Right renal pelvis (tissue), 4 donors: ENCODE measurements around the gene AOC2. TPM values are rescaled to one million over a fixed set of nuclear protein-coding genes. Genes with fewer than 3 reads are reported as not detected.

Experiments
- DNase-seq, 4 donors: peaks; one replicate each; pipeline ENCODE4 v3.0.0-alpha.2; 2013; ENCODE audit warnings: low read depth in 4 of 4, low spot score in 3 of 4, missing footprints in 1 of 4
- polyA plus RNA-seq, 4 donors: library from polyadenylated mRNA; unstranded; fragments of 120-200 nt; gene quantifications; one replicate each; pipeline ENCODE4 v1.2.1, GENCODE V29; 2013; ENCODE audit not compliant: insufficient read length in 4 of 4

The AOC2 gene, protein sequence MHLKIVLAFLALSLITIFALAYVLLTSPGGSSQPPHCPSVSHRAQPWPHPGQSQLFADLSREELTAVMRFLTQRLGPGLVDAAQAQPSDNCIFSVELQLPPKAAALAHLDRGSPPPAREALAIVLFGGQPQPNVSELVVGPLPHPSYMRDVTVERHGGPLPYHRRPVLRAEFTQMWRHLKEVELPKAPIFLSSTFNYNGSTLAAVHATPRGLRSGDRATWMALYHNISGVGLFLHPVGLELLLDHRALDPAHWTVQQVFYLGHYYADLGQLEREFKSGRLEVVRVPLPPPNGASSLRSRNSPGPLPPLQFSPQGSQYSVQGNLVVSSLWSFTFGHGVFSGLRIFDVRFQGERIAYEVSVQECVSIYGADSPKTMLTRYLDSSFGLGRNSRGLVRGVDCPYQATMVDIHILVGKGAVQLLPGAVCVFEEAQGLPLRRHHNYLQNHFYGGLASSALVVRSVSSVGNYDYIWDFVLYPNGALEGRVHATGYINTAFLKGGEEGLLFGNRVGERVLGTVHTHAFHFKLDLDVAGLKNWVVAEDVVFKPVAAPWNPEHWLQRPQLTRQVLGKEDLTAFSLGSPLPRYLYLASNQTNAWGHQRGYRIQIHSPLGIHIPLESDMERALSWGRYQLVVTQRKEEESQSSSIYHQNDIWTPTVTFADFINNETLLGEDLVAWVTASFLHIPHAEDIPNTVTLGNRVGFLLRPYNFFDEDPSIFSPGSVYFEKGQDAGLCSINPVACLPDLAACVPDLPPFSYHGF
- 1 to 10 TPM in 3 of 4 donors, under 1 TPM in 1; 0.83 to 1.2 (median 1.2) TPM for polyA plus RNA-seq

DNA sequence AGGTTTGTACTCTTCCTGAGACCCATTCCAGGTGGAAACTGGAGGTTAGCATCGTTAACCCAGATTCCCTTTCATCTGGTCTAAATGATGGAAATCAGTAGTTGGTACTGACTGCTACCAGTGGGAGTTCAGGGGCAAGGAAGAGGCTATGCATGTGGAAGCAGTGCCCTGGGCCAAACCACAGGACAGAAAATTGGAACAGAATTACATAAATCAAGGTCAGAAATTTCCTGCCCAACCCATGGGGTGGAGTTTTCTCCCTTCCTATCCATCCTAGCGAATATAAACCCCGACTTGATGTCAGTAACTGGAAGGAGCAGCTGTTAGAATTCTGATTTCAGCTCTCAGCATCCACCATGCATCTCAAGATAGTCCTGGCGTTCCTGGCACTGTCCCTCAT lies at the start of gene AOC2:
AOC2 (plus strand) TSS at position 310 of the 400 bp plus-strand sequence; CDS start at position 357, 47 bp downstream.
- DNase-seq, result no peak

DNA sequence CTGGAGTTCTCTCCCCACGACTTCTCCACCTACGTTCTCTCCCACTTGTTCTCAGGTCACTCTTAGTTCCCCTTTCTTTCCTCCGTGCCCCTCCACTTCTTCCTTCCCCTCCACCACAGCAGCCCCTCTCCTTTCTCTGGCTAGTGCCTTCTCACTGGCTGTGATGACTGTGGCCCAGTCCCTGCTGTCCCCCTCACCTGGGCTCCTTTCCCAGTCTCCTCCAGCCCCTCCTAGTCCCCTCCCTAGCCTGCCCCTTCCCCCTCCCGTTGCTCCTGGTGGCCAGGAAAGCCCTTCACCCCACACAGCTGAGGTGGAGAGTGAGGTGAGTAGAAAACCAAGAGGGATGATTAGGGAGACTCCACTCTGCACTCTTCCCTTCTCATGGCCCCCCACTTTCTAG lies 49.3 kb upstream of the AOC2 start:
- no peak for DNase-seq

DNA sequence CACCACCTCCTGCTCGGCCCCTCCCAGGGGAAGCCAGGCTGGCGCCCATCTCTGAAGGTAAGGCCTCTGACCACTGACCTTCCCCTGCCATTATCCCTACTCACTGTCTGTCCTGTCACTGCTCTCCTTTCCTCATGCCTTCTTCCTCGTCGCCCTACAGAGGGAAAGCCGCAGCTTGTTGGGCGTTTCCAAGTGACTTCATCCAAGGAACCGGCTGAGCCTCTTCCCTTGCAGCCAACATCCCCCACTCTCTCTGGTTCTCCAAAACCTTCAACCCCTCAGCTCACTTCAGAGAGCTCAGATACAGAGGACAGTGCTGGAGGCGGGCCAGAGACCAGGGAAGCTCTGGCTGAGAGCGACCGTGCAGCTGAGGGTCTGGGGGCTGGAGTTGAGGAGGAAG lies 48.9 kb upstream of the AOC2 start:
- no peak for DNase-seq

DNA sequence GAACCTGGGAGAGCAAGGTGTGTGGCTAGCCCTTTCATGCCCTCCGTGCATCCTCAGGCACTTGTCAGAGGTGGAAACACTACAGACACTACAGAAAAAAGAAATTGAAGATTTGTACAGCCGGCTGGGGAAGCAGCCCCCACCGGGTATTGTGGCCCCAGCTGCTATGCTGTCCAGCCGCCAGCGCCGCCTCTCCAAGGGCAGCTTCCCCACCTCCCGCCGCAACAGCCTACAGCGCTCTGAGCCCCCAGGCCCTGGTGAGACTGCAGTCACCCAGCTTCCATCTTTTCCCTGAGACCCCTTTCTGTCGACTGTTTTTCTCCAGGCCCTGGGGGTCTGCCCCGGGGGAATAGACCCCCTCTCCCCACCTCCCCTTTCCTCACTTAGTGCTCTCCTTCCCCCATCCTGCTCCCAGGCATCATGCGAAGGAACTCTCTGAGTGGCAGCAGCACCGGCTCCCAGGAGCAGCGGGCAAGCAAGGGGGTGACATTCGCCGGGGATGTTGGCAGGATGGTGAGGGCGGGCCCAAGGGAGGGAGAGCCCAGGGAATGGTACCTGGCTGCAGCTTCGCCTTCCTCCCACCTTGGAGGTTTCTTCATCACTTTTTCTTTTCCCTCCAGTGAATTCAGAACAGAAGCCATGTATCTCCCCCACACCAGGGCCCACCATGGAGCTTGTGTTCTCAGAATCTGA lies 48.2 kb upstream of the AOC2 start:
- no peak for DNase-seq

DNA sequence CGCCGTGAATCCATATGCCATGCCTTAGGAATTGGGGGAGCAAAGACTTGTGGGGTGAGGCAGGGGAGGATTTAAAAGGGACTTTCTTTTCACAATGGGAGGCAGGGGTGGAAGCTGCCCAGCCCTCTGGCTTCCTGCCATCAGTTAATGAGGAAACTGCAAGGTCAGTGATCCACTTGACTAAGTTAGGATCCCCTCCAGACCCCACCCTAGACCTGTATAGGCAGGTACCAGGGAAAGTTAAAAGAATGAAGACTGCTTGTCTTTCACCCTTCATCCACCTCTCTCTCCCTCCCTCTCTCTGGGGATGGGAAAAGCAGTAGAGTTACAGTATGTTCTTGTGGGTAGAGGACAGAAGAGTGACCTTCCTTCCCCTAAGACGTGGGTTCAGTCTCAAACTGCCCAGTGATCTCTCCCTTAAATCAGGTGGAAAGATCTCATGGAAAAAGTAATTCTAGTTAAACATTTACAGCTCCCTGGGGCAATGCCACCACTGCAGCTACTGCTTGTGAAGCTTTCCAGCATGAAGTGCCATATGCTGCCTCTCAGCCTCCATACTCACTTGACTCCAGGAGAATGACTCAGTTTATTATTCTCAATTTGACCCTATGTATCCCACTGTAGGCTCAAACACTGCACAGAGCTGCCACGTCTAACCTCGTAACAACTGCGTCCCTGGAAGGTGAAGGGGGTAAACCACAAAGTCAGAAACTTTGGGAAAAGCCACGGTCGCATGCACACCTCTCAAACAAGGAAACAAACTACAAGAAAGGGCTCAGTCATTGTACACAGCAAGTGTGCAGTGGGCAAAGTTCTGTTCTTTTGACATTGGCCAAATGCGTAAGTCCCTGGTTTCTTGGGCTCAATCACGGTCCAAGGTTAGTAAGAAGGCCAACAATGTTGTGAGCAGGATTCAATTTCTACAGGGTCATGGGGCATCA lies 47.0 kb upstream of the AOC2 start:
- no peak for DNase-seq

DNA sequence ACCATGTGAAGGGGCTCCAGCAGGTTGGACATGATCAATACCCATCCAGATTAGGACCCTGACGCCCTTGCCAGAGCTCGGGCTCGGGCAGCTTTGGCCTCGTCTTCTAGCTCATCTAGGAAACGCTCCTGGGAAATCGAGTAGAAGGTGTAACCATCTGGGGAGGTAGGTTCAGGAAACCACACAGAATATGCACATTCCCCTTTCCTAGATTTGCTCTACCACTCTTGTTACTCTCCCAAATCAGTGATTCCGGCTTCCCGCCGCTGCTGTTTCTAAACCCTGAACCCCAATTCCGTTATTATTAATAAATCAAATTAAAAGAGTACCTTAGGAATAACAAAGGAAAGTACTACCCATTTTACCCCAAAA lies 46.4 kb upstream of the AOC2 start:
- DNase-seq, result no peak

DNA sequence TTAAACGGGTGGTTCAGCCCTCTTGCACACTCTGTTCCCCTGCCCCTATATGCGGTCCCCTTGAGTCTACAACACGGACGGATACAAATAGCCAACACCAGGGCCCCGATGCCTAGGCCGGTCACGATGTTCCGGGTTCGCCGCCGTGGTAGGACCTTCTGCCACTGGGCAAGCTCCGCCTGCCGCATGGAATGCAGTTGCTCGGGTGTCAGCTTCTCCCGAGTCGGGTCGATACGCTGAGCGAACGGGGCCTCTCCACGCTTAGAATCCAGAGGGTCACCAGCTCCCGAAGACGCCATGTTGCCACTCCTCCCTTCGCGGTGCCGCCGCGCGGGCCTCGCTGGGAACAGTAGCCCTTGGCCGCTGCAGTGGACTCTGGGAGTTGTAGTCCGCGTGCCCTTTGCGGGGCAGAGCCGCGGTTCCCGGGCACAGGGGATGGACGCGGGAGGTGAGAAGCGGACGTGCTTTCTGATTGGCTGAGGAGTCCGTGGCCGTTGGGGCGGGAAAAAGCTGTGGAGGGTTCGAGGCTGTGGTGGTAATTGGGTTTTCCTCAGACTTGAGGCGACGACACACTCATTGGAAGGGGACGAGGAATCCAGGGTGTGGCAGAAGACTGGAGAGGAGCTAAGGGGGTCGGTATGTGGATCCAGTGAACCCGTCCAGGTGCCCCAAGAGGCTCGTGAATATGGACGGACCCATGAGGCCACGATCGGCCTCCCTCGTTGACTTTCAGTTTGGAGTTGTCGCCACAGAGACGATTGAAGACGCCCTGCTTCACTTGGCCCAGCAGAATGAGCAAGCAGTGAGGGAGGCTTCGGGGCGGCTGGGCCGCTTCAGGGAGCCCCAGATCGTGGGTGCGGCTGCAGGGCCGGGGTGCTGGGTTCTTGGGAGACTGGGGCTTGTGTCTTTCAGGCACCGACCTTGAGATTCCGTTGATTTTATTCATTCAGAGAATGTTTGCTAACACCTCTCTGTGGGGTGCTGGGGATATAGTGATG lies 45.7 kb upstream of the AOC2 start, which contains the start of the genes CNTD1 and COA3:
CNTD1 (plus strand) TSS at position 479 of the 998 bp plus-strand sequence; CDS start at position 686, 207 bp downstream.
COA3 (minus strand) TSS at position 322 of the 998 bp plus-strand sequence; CDS start at position 299, 23 bp downstream.
- DNase-seq, result peak in 3 of 4 donors; percentile 64 to 68 (median 68)

DNA sequence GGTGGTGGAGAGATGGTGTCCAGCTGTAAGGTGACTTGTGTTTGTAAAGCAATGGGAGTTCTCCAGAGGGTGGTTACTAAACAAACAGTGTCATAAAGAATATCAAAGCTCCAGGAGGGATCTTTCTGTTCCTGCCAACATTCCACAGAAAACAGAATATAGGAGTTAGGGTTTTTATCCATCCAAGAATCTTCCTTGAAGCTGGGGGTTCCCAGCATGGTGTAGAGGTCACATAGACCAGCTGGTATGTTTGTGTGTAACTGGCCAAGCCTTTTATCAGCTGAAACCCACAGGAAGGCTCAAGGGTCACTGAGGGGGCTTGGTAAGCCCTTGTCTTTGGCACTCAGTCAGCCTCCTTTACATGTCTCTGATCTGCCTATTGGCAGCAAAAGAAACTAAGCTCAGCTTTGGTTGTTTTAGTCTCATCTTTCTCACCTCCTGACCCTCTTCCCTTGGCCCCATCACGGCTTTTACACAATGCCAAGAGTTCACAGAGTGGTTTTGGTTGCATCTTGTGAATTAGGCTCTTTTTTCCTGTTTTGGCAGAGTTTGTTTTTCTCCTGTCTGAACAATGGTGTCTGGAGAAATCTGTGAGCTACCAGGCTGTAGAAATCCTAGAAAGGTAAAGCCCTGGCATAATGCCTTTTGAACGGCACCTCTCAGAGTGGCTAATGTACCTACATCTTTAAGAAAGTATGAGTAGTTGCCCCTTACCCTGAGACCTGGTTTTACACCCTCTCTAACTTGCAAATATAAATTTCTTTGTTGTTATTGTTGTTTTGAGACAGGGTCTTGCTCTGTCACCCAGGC lies 41.1 kb upstream of the AOC2 start:
- DNase-seq, result no peak

DNA sequence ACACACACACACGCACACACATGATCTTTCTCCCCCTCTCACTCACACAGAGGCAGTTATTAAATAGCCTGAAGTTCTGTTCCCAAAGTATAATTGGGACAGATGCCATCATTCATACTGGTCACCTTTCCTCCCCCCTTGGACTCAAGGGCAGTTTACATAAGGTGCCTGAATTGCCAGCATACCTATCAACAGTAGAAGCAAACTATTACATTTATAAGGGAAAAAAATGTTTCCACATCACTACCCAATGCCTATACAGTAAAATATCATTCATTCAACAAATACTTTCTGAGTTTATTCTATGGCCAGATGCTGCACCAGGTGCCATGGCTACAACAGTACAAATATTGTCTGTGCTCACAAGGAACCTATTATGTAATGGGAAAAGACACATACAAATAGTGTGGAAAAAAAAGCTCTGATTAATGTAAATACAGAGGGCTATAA lies 39.4 kb upstream of the AOC2 start:
- no peak for DNase-seq

DNA sequence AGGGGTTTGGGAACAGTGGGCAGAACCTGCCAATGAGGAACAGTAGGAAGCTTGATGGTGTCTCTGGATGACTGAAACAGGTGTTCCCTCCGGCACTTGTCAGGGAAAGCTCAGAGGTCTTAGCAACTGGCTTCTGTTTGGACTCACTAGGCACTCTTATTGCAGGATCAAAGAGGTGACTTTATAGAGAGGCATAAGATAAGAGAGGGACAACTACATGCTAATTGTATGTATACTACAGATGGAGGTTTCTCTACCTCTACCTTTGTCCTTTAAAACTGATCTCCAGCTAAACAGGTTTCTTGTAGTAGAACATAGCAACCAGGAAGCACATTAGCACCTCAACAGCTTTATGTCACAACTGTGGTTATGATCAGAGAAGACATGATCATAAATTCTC lies 38.1 kb upstream of the AOC2 start:
- DNase-seq, result no peak

DNA sequence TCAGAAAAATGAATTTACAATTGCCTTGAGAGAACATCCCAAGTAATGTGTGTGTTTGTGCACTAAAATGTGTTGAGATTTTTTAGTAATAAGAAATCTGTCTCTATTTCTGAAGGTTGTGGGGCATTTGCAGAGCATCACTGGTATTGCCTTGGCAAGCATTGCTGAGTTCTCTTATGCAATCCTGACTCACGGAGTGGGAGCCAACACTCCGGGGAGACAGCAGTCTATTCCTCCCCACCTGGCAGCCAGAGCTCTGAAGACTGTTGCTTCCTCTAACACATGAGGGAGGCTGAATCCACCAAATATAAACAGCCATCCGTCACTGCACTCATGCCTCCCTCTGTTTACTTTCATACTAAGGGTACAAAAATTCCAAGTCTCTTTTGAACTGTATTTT lies 35.1 kb upstream of the AOC2 start:
- DNase-seq, result no peak

DNA sequence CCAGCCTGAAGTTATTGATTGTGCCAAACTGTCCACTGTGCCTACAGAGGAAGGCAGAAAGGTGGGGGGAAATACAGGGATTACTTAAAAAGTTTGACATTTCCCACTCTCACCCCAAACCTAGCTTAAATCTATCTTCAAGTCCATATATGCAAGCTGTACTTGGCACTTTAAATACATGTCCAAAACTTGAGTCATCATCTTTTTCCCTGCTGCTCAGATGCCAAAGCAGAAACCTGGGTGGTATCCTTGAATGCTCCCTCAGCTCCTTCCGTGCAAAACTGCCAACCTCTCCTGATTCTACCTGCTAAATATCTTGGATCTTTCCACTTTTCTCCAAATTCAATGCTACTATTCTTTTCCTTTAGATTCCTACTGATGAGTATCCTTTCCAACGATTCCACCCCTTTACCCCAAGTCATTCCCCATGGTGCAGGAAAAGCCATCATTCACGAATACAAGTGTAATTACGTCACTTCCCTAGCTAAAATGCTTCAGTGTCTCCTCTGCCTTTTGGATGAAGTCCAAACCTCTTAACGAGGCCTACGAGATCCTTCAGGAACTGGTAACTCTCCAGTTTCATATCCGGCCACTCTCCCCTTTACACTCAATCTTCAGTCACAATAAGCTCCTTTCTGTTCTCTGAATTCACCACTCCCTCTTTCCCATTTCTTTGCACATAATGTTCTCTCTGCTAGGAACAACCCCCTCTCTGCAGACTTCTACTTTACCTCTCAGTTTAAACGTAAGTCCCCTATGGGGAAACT lies 29.6 kb upstream of the AOC2 start:
- no peak for DNase-seq

DNA sequence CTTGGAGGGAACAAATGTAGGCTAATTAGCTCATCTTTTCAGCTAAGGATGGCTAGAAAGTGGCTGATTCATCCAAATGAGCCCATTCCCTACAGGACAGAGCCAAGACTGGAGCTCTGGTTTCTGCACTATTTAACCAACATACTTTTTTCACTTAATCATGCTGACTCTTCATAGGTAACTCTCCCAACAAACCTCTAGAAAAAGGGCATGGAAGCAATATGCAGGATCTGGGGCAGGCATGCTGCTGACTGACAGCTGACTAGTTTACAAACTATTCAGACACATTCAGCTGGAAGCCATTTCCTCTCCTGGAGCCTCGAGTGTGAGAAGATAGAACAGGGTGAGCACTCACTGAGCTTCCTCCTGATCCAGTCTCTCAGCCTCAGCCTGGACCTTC lies 26.5 kb upstream of the AOC2 start:
- DNase-seq, result no peak

DNA sequence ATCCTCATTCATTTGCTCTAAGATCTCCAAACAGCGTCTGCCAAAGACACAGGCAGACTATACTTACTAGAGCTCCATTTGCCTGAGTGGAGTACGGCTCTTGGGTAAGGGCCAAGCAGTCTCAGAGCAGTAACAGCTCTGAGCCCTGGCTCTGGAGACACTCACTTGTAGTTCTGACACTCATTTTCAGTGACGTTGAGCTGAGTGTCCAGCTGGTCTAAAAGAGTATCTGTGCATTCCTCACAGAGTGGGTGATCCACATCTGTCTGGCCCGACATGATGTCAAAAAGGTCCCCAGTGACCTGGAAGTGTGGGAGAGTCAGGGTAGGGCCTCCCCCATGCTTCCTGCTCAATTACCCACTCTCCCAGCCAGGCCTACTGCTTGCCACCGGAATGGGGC lies 26.0 kb upstream of the AOC2 start:
- DNase-seq, result no peak

DNA sequence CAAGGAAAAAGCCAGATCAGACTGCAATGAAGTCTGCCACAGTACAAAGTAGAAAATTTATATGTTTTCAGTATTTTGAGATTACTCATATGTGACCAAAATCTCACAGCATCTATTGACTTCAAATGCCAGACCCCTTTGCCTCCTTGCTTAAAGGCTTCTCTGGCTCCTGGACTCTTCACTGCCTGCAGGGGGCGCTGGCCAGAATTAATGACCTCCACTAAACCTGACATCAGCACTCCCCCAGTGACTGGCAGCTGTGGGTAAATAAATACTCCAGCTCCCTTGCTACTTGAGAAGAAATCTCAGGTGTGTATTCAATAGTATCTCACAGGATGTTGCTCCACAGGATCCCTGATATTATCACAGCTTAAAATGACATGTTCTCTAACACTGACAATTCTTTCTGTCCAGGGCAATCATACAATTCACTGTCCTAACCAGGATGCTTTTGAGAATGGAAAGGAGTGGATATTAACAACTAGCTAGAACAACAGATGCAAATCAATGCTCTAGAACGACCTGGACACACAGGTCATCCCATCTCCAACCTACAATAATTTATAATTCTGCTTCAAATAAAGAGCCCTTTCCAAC lies 24.3 kb upstream of the AOC2 start:
- no peak for DNase-seq

DNA sequence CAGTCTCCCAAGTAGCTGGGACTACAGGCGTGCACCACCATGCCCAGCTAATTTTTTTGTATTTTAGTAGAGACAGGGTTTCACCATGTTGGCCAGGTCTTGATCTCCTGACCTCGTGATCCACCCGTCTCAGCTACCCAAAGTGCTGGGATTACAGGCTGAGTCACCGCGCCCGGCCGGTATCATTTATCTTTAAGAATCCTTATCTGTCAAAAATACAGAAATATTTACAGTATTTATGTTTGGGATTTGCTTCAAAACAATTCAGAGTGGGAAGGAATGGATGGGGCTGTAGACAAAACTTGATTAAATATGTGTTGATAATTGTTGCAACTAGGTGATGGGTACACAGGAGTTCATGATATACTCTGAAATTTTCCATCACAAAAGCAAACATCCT lies 23.2 kb upstream of the AOC2 start:
- DNase-seq, result no peak

DNA sequence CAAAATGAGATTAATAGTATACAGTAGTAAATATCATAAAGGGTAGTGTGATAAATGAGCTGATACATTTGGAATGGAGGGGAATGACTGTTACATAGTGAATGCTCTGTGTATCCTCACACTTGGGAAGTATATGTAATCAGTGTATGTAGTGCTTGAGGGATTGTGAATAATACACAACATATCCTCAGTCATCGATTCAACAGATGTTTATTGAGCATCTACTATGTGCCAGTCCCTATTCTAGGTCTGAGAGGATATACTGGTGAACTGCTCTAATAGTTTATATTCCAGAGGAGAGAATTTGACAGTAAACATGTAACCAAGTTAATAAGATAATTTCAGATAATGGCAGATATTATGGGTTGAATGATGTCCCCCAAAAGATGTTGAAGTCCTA lies 16.9 kb upstream of the AOC2 start:
- no peak for DNase-seq
